GM21825 (cell line): Measurements from ENCODE around the gene SLCO1C1.
"Not testable (repeated sequence)": the region's sequence is repeated elsewhere in the genome, so short reads cannot be mapped to it uniquely, and the experiment has no call there.

Experiments used
- ATAC-seq: cut with Tn5 transposase; IDR thresholded peaks from one replicate; pipeline ENCODE4 v1.9.1; 2021; ENCODE audit warnings: mild to moderate bottlenecking, moderate library complexity; ENCODE audit not compliant: unreplicated experiment

Gene SLCO1C1

DNA sequence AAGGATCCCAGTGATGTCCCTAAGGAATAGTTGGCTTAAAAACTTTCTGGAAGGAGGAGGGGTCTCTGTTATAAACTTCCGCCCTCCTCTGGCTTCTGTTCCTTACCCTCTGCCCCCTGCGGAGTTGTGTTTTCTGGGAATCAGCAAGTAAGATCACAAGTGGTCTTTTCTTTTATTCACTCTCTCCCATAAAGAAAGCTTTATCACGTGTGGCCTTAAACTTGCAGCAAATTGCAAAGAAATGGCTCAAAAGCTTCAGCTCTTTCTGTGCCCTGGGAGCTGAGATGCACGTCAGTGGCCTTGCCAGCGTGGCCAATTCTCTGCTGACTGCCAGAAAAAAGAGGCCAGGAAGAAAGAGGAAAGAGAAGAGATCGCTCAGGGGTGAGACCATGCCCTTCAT is at the start of gene SLCO1C1:
Gene SLCO1C1, plus strand, starts transcription at position 101 of the 400 bp plus-strand sequence. CDS start 4,245 bp downstream, outside the sequence.
- ATAC-seq = no peak

- ATAC-seq = no peak
These were observed 48.8 kb upstream of the SLCO1C1 start for GRCh38 chr12:20646239-20646827.

- ATAC-seq = no peak
These were observed 41.3 kb upstream of the SLCO1C1 start for GRCh38 chr12:20653871-20654270.

- ATAC-seq = no peak
These were observed 38.5 kb upstream of the SLCO1C1 start for GRCh38 chr12:20656600-20656999.

- no peak for ATAC-seq
These were observed 37.6 kb upstream of the SLCO1C1 start for GRCh38 chr12:20657496-20657895.

GRCh38 chr12:20681334-20681733 is 13.8 kb upstream of the SLCO1C1 start:
- ATAC-seq = no peak

DNA sequence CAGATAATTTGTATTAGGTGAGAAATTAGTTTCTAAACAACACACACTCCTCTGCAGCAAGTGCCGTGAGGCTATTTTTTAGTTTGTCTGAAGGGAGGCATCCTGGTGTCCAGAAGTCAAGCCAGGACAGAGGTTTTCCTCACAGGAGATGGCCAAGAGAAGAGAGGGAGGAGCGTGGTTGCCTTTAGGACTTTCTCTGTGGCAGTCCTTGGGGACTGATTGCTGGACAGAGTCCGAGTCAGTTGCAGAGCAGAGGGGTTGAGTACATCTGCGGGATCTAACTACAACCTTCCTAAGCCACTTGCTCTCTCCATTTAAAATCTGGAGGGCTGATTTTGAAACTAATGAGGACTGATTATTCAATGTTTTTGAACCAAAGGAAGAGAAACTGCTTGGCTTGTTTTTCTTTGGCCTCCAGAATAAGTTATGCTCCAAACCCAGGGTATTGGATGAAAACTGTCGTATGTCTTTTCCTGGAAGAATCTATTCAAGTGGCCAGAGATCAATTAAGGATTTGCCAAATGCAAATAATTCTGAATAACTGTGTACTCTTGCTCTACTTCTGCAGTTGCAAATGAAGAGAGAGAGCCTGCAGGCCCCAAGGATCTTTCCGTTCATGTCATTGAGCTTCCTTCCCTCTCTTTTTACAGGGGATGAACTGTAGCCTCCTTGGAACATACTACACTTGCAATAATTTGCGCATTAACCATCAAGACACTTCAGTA is 1.2 kb downstream of the SLCO1C1 start:
- ATAC-seq = no peak

DNA sequence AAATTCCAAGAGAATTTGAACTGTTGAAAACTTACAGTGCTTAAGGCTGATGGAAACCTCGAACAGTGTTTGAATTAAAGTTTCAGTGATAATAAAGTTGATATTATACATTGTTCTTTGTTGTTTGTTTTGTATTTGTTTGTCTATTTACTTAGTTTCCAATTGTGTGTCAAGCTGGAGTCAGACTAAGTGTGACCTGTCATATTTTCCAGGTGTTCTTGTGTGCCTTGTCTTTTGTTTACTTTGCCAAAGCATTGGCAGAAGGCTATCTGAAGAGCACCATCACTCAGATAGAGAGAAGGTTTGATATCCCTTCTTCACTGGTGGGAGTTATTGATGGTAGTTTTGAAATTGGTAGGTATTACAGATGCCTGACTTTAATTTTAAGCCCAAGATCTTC is 6.0 kb downstream of the SLCO1C1 start:
- no peak for ATAC-seq

DNA sequence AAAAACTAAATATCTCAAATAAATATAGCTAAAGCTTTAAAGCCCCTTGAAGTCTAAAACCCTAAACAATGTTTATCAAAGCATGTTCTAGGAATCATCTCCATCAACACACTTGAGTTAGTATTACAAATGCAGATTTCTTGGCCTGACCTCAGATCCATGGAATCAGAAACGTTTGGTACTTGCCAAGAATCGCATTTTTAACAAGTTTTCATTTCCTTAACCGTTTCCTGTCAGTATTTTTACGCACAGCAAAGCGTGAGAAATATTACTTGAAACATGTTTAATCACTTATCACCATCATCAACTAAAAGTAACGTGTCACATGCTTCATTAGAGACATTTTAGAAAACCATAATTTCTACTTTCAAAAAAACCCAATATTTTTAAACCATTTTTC is 9.7 kb downstream of the SLCO1C1 start:
- no peak for ATAC-seq

DNA sequence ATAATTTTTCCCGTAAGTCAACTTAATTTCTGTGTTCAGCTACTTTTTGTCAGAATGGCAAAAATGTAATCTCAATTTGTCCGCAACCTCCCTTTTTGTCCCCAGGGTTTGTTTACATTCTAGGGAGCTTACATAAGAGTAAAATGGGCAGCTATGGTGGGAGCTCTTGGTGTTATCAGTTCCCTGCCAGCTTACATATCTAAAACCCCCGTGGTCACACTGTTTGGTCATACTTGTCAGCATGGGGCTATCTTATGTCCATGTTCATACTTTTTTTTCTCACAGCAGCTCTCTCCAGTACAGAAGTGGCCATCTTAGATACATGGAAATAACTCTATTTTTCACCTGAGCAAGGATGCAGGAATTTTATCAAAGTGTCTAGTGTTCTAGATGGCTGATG is 16.7 kb downstream of the SLCO1C1 start:
- ATAC-seq = no peak

- ATAC-seq = no peak
These were observed 20.9 kb downstream of the SLCO1C1 start for GRCh38 chr12:20716037-20716436.

DNA sequence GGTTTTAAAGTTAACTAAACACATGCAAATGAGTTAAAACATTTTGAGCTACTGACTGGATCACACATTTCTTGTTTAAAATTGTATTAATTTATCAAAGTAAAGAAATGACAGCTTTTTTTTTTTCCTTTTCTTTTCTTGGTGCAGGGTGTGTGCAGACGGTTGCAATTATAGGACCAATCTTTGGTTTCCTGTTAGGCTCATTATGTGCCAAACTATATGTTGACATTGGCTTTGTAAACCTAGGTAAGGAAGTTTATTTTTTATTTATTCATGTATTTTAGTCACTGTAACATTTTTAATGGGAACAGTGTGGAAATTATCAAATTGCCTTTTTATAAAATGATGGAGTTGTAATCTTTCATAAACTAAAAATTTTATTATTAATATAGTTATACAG is 21.9 kb downstream of the SLCO1C1 start:
- ATAC-seq = no peak

- ATAC-seq = no peak
These were observed 23.2 kb downstream of the SLCO1C1 start for GRCh38 chr12:20718294-20718693.

DNA sequence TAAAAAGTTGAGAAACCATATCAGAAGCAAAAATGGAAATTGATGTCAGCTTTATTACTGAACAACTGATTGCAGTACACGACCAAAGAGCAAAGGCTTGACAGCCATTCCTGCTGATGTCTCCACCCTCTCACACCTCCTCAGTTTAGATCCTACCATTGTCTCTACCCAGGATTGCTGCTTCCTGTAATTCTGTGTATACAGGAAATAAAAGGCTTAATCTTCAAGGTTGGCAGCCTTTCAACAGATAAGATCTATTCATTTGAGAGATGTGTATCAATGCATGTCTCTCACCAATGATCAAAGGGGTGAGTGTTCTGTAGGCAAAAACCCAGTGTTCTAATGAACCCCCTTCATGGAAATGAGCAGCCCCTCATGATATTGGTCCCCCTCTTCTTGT is 27.0 kb downstream of the SLCO1C1 start:
- no peak for ATAC-seq

- ATAC-seq = no peak
These were observed 36.1 kb downstream of the SLCO1C1 start for GRCh38 chr12:20731274-20731673.

DNA sequence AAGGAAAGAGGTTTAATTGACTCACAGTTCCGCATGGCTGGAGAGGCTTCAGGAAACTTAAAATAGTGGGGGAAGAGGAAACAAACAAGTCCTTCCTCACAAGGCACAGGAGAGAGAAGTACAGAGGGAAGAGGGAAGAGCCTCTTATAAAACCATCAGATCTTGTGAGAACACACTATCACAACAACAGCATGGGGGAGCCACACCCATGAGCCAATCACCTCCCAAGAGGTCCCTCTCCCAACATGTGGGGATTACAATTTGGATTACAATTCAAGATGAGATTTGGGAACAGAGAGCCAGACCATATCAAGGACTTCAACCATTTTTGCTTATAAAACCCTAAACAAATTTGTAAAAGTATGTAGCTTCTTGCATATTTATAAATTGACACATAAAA is 45.8 kb downstream of the SLCO1C1 start:
- ATAC-seq = no peak

DNA sequence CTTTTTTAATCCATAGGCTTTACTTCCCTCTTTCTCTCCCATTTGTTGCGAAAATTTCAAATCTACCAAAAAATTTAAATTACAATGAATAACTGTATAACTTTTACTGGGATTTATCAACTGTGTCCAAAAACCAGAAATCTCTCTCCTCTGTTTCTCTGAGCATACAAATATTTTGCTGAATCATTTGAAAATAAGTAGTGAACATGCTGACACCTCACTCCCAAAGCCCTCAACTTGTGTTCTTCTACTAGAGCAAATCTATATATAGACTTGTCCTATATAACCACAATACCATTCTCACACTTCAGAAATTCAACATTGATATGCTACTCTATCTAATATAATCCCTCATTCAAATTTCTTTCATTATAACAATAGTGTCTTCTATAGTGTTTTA is 53.1 kb downstream of the SLCO1C1 start:
- ATAC-seq = no peak

GRCh38 chr12:20751046-20751445 is 55.9 kb downstream of the SLCO1C1 start:
- no peak for ATAC-seq

DNA sequence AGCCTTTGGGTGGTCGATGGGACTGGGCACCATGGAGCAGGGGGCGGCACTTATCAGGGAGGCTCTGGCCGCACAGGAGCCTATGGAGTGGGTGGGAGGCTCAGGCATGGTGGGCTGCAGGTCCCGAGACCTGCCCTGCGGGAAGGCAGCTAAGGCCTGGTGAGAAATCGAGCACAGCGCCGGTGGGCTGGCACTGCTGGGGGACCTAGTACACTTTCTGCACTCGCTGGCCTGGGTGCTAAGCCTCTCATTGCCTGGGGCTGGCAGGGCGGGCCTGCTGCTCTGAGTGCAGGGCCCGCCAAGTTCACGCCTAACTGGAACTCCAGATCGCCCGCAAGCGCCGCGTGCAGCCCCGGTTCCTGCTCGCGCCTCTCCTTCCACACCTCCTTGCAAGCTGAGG is 82.3 kb downstream of the SLCO1C1 start:
- ATAC-seq = no peak

DNA sequence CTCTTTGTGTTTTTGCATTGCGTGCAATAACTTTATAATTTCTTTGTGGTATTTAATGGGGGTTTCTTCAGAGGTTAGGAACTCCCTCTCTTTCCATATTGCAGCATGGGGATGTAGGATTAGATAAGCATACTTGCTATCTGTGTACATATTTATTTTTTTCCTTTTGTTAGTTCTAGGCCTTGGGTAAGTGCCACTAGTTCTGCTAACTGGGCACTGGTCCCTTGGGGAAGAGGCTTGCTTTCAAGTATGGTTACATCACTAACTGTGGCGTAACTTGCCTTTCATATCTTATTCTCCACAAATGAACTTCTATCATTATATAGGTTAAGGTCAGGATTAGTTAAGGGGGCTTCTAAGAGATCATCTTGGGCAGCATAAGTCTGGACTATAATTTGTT is 83.8 kb downstream of the SLCO1C1 start:
- ATAC-seq = no peak

GRCh38 chr12:20779971-20780370 is 84.8 kb downstream of the SLCO1C1 start:
- not testable (repeated sequence) for ATAC-seq

DNA sequence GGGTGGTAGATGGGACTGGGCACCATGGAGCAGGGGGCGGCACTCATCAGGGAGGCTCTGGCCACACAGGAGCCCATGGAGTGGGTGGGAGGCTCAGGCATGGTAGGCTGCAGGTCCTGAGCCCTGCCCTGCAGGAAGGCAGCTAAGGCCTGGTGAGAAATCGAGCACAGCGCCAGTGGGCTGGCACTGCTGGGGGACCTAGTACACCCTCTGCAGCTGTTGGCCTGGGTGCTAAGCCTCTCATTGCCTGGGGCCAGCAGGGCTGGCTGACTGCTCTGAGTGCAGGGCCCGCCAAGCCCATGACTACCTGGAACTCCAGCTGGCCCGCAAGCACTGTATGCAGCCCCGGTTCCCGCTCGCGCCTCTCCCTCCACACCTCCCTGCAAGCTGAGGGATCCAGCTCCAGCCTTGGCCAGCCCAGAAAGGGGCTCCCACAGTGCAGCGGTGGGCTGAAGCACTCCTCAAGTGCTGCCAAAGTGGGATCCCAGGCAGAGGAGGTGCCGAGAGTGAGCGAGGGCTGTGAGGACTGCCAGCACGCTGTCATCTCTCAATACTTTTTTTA is 88.7 kb downstream of the SLCO1C1 start:
- not testable (repeated sequence) for ATAC-seq
